ENCODE measurements around the gene LIPE. TPM values are rescaled to one million over a fixed set of nuclear protein-coding genes. Genes with fewer than 3 reads are reported as not detected.
A peak's percentile ranks its signal among the peaks of the same experiment; 100 is the strongest.

Gene LIPE
- total RNA-seq, 1 donor from 2014 or later = 10.8 TPM

DNA sequence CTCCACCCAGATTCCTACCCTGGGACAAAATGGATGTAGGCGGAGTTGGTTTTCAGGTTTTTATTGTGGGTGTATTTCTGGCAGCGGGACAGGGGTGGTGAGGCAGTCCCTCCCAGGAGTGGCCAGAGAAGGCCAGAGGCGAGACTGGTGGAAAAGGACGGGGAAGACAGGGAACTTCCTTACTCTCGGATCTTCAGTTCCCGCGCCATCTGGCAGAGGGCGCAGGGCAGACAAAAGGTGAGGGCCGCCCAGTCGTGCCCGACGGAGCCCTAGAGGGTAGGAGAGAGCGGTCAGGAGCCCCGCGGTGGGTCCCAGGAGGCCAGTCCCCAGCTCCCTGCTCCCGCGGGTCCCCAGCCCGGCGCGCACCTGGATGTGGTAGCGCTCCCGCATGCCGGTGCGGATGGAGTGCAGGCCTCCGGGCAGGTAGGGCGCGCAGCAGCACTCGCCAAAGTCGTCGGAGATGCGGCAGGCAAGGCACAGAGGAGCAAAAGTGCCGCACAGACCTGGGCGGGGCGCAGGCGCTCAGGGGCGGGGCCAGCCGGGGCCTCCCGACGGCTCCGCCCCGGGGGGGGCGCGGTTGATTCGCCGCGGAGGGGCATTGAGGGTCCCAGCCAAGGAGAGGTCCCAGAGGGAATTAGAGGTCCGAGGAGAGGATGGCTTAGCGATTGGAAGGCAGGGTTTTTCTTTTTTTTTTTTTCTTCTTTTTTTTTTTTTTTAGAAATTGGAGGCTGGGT is 40.0 kb downstream of the LIPE start:
- Mint-ChIP-seq H3K9me3 (no peaks in the 10 kb centered on the region), H3K4me1 (peaks cover 7% of the 10 kb centered on the region), H3K27ac (peak overlapping the region; percentile 6), H3K4me3 (peak overlapping the region; percentile 58), H3K36me3 (no peaks in the 10 kb centered on the region), H3K27me3 (ENCODE audit: low read depth) (peaks cover 53% of the 10 kb centered on the region)
- peak in 1 of 2 experiments; percentile 53 for DNase-seq (ENCODE audit: low spot score in 2 of 2, unreplicated experiment in 2 of 2)
- TF ChIP-seq, protein P1, sequence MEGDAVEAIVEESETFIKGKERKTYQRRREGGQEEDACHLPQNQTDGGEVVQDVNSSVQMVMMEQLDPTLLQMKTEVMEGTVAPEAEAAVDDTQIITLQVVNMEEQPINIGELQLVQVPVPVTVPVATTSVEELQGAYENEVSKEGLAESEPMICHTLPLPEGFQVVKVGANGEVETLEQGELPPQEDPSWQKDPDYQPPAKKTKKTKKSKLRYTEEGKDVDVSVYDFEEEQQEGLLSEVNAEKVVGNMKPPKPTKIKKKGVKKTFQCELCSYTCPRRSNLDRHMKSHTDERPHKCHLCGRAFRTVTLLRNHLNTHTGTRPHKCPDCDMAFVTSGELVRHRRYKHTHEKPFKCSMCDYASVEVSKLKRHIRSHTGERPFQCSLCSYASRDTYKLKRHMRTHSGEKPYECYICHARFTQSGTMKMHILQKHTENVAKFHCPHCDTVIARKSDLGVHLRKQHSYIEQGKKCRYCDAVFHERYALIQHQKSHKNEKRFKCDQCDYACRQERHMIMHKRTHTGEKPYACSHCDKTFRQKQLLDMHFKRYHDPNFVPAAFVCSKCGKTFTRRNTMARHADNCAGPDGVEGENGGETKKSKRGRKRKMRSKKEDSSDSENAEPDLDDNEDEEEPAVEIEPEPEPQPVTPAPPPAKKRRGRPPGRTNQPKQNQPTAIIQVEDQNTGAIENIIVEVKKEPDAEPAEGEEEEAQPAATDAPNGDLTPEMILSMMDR (IDR thresholded peaks at IDR 0.05; ENCODE audit: unreplicated experiment) = no peak

- Mint-ChIP-seq H3K27ac (no peak overlapping the region), H3K9me3 (no peaks in the 10 kb centered on the region), H3K36me3 (peaks cover 7% of the 10 kb centered on the region), H3K4me3 (no peak overlapping the region), H3K27me3 (ENCODE audit: low read depth) (peaks cover 21% of the 10 kb centered on the region), H3K4me1 (no peaks in the 10 kb centered on the region)
- DNase-seq (ENCODE audit: low spot score in 2 of 2, unreplicated experiment in 2 of 2) = no peak
- TF ChIP-seq, protein P1 (IDR thresholded peaks at IDR 0.05; ENCODE audit: unreplicated experiment) = no peak
Measured at GRCh38 chr19:42380155-42380554, 47.0 kb downstream of the LIPE start.

- Mint-ChIP-seq H3K9me3 (no peaks in the 10 kb centered on the region), H3K4me1 (no peaks in the 10 kb centered on the region), H3K27ac (no peak overlapping the region), H3K36me3 (peaks cover 14% of the 10 kb centered on the region), H3K4me3 (no peak overlapping the region), H3K27me3 (ENCODE audit: low read depth) (peaks cover 21% of the 10 kb centered on the region)
- DNase-seq (ENCODE audit: low spot score in 2 of 2, unreplicated experiment in 2 of 2) = no peak
- TF ChIP-seq, protein P1 (IDR thresholded peaks at IDR 0.05; ENCODE audit: unreplicated experiment) = no peak
Measured at GRCh38 chr19:42378225-42379215, 48.7 kb downstream of the LIPE start.

GRCh38 chr19:42376177-42376555 is 51.0 kb downstream of the LIPE start:
- Mint-ChIP-seq H3K4me1 (no peaks in the 10 kb centered on the region), H3K36me3 (peaks cover 14% of the 10 kb centered on the region), H3K27ac (no peak overlapping the region), H3K9me3 (no peaks in the 10 kb centered on the region), H3K4me3 (no peak overlapping the region), H3K27me3 (ENCODE audit: low read depth) (peaks cover 4% of the 10 kb centered on the region)
- TF ChIP-seq, protein P1 (IDR thresholded peaks at IDR 0.05; ENCODE audit: unreplicated experiment) = no peak
- no peak for DNase-seq (ENCODE audit: low spot score in 2 of 2, unreplicated experiment in 2 of 2)

GRCh38 chr19:42375415-42376176 is 51.6 kb downstream of the LIPE start:
- Mint-ChIP-seq H3K9me3 (no peaks in the 10 kb centered on the region), H3K36me3 (peaks cover 14% of the 10 kb centered on the region), H3K4me3 (no peak overlapping the region), H3K27me3 (ENCODE audit: low read depth) (peaks cover 4% of the 10 kb centered on the region), H3K27ac (no peak overlapping the region), H3K4me1 (no peaks in the 10 kb centered on the region)
- TF ChIP-seq, protein P1 (IDR thresholded peaks at IDR 0.05; ENCODE audit: unreplicated experiment) = no peak
- no peak for DNase-seq (ENCODE audit: low spot score in 2 of 2, unreplicated experiment in 2 of 2)
